Activated T-cell treated with anti-CD3 and anti-CD28 coated beads, Interleukin-2, amount 50 U/mL, for 48 hours (primary cell): Measurements from ENCODE around the gene CSAD.
A peak's percentile ranks its signal among the peaks of the same experiment; 100 is the strongest.
"Not testable (repeated sequence)": the region's sequence is repeated elsewhere in the genome, so short reads cannot be mapped to it uniquely, and the experiment has no call there.

Experiments
- DNase-seq, 2 experiments: peaks; one replicate each; pipeline ENCODE4 v3.0.0-alpha.2; 2020

The CSAD gene

DNA sequence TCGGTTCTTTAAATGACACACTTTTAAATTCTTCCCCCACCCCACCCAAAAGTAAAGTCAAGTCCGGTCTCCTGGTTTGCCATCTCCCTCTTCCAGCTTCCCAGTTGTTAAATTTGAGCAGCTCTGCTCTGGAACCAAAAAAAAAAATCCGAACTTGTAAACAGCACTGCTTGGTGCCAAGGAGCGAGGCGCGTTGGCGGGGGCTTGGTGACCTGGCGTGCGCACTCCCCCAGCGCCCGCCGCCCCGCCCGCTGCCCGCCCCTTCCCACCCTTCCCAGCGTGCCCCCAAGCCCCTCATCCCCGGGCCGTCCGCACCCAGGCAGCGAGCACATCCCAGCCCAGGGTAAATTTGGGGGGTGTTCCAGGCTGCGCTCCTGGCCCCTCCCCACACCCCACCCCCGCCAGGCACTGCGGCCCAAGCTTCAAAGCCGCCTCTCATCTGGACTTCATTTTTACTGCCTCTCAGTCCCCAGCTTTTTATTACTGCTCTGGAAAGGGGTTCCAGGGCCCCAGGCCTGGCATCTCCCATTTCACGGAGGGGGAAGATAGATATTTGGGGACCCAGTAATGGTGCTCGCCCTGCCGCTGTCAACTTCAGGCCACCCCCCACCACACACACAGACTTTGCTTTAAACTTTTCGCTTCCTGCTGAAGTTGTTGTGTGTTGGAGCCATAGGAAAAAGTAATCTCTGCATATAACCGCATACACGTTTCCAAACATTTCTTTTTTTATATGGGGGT, 38.0 kb upstream of the CSAD start:
- no peak for DNase-seq

DNA sequence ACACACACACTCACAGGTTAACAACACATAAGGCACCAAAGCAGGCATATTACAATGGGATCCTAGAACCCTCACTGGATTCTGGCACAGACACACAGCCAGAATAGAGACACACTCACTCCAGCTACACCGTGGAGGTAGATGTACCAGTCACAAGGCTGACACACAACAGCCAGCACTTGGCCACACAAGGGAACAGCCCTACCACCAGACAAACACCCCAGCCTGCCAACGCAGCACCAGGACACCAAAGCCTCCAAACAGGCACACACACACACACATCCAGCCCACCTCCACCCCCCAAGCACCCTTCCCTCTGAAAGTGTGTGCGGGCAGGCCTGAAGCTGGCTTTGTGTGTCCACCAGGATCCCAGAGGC, 37.2 kb upstream of the CSAD start:
- peak in 1 of 2 experiments; percentile 52 for DNase-seq

GRCh38 chr12:53217051-53217930, 36.6 kb upstream of the CSAD start:
- peak; percentile 79 to 80 for DNase-seq

DNA sequence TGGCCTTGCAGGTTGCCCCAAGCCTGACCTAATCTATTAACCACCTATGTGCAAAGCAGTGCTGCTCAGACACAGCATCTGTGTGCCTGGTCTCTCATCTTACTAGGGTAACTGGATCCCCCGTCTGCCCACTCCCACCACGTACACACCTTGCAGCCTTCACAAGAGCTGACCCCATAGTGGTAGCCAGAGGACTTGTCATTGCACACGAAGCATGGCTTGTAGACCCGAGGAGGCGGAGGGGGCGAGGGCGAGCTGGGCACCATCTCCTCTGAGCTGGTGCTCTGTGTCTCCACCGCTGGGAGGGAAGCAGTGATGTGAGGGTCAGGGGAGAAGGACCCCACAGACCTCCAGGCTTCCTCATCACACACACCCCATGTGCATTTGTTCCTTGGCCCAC, 34.8 kb upstream of the CSAD start:
- DNase-seq, result no peak

GRCh38 chr12:53214687-53215455, 34.1 kb upstream of the CSAD start:
- DNase-seq, result no peak

GRCh38 chr12:53214221-53214620, 33.5 kb upstream of the CSAD start:
- DNase-seq, result no peak

DNA sequence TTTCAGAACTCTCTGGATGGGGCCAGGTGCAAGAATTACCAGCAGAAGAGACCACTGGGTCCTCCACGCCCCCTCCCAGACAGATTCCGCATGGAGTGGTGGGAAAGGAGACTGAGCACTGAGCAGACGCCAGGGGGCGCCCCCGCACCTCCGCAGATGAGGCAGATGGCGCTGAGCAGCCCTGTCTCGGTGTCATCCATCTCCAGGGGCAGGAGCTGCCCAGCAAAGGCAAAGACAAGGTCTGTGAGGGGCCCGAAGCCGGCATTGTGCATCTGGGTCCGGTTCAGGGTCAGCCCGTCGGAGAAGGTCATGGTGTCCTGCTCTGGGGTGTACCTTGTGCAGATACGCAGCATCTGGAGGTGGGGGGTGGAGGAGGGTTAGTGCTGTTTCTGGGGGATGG, 32.6 kb upstream of the CSAD start:
- DNase-seq, result peak; percentile 87 to 90

- no peak for DNase-seq
These were observed 32.2 kb upstream of the CSAD start for GRCh38 chr12:53212931-53213330.

GRCh38 chr12:53211476-53212381, 31.0 kb upstream of the CSAD start:
- peak in 1 of 2 experiments; percentile 53 for DNase-seq

- no peak for DNase-seq
These were observed 30.1 kb upstream of the CSAD start for GRCh38 chr12:53210843-53211242.

- peak; percentile 60 to 62 for DNase-seq
These were observed 28.2 kb upstream of the CSAD start for GRCh38 chr12:53208877-53209463.

DNA sequence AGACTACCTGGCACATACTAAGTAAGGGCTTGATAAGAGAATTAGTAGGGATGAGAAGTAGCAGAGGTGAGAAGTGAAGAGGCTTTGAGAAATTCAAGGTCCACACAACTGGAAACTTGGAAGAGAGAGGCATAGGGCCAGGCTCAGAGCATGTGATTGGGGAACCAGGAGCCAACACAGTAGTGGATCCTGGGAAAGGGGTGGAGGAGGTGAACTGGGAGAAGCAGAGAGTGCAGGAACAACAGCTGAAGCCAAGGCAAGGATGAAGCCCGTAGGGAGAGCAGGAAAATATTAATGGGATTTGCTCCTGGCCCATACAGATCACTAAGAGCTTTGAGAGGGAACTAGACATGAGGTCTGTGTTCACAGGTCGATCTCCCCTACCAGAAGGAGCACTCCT, 27.7 kb upstream of the CSAD start:
- no peak for DNase-seq

DNA sequence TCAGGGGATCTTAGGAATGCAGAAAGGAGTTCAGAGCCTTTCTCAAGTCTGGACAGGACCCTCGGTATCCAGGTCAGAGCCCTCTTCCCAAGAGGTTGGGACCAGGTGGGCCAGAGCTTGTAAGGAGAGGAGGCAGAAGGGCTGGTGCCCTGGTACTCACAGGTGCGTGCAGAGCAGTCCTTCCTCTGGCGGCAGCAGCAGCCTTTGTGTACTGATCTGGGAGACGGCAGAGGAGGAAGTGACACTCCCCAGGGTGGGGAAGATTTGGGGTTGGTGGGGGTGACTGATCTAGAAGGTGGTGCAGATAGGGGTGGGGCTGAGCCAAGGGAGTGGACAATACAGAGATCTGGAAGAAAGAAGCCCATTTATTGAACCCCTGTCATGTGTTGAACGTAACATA, 26.3 kb upstream of the CSAD start, which contains the start of gene ITGB7:
ITGB7 (minus strand) TSS at position 210 of the 400 bp plus-strand sequence. CDS start 6,808 bp downstream, outside the sequence.
- peak; percentile 77 to 78 for DNase-seq

GRCh38 chr12:53205747-53206419, 25.2 kb upstream of the CSAD start:
- peak; percentile 85 to 87 for DNase-seq

GRCh38 chr12:53204351-53204750, 23.6 kb upstream of the CSAD start:
- DNase-seq, result no peak

DNA sequence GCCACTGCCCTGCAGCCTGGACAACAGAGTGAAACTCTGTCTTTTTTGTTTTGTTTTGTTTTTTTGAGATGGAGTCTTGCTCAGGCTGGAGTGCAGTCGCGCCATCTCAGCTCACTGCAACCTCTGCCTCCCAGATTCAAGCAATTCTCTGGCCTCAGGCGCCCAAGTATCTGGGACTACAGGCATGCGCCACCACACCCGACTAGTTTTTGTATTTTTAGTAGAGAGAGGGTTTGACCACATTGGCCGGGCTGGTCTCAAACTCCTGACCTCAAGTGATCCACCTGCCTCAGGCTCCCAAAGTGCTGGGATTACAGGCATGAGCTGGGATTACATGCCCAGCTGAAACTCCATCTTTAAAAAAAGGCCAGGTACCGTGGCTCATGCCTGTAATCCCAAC, 21.6 kb upstream of the CSAD start:
- DNase-seq, result not testable (repeated sequence)

- DNase-seq, result no peak
These were observed 20.9 kb upstream of the CSAD start for GRCh38 chr12:53201639-53202038.

GRCh38 chr12:53201177-53201541, 20.4 kb upstream of the CSAD start:
- DNase-seq, result no peak

- peak; percentile 64 to 67 for DNase-seq
These were observed 19.9 kb upstream of the CSAD start for GRCh38 chr12:53200458-53201176.

DNA sequence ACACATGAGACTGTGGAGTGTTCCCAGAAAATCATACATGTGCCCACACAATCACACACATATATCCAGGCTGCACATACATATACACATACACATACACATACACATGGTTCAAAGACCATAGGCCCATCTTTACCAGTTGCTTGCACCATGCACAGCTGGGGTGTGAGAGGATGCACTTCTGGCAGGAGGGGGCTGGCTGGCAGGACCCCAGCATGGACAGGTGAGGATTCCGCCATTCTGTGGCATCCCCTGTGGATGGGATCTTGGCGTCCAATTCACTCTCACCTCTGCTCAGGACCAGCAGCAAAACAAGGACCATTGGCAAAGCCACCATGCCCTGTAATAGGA, 19.4 kb upstream of the CSAD start:
- no peak for DNase-seq

- no peak for DNase-seq
These were observed 19.0 kb upstream of the CSAD start for GRCh38 chr12:53199700-53200099.
